HepG2 (cell line): ENCODE results near the gene HACD1.

Experiments used
- CEBPB ChIP-seq: IDR thresholded peaks from 2 replicates; pipeline ENCODE4 v1.6.1; 2011; ENCODE audit warnings: low read depth, low read length, improper control_type of control experiment, borderline replicate concordance
- CTCF ChIP-seq: sonication (generic); formaldehyde crosslinking; IDR thresholded peaks from 2 replicates; pipeline ENCODE4 v1.5.0; 2020; ENCODE audit warnings: mild to moderate bottlenecking, missing genetic modification reagents, moderate library complexity
- E2F1 ChIP-seq: sonication (generic); formaldehyde crosslinking; IDR thresholded peaks from 2 replicates; pipeline ENCODE4 v1.5.0; 2020; ENCODE audit warnings: missing genetic modification reagents
- EP300 ChIP-seq, 3 experiments: sonication (generic) in 1 of 3; formaldehyde crosslinking in 1 of 3; IDR thresholded peaks; 2 replicates each; pipeline versions ENCODE4 v1.5.1 to v1.6.1; 2011 to 2020; ENCODE audit warnings: low read depth in 2 of 3, low read length in 2 of 3, borderline replicate concordance in 1 of 3, improper control_type of control experiment in 1 of 3, mild to moderate bottlenecking in 1 of 3, missing genetic modification reagents in 1 of 3, moderate library complexity in 1 of 3
- KLF9 ChIP-seq: IDR thresholded peaks from 2 replicates; pipeline ENCODE4 v1.6.1; 2016; ENCODE audit warnings: low read depth
- POLR2A ChIP-seq, 2 experiments: IDR thresholded peaks; 2 replicates each; pipeline ENCODE4 v1.6.1; 2011; ENCODE audit warnings: low read depth in 2 of 2, low read length in 2 of 2, mild to moderate bottlenecking in 1 of 2, moderate library complexity in 1 of 2; ENCODE audit not compliant: insufficient read depth in 1 of 2
- ZNF883 ChIP-seq: sonication (generic); formaldehyde crosslinking; IDR thresholded peaks from 2 replicates; pipeline ENCODE4 v1.5.1; 2020; ENCODE audit warnings: mild to moderate bottlenecking, missing genetic modification reagents; ENCODE audit errors: not compliant biosample characterization

- TF ChIP-seq CTCF (CRISPR knock-in tag) (no peak), E2F1 (CRISPR knock-in tag) (no peak), EP300 (IDR thresholded peaks at IDR 0.05; ENCODE audit: low read depth in 2 of 2, low read length in 2 of 2) (no peak), EP300 (CRISPR knock-in tag; IDR thresholded peaks at IDR 0.05; ENCODE audit: borderline replicate concordance) (no peak), ZNF883 (no peak), CEBPB (no peak), POLR2A (IDR thresholded peaks at IDR 0.05; ENCODE audit: insufficient read depth in 1 of 2, low read depth in 2 of 2, low read length in 2 of 2) (no peak), KLF9 (CRISPR knock-in tag) (no peak)
These were observed 23.2 kb upstream of the HACD1 start for GRCh38 chr10:17640331-17640816.
